Central memory CD8-positive, alpha-beta T cell (primary cell): Measurements from ENCODE around the gene ERMARD.

Experiments used
- ATAC-seq: fragments of 150-1000 bp; cut with Tn5 transposase; replicated peaks from 2 replicates; pipeline ENCODE4 v1.10.0; 2022; ENCODE audit warnings: mild to moderate bottlenecking, moderate FRiP score, moderate number of reproducible peaks; ENCODE audit not compliant: poor library complexity, severe bottlenecking; ENCODE audit errors: extremely low read depth
- DNase-seq, 2 donors: peaks; one replicate each; pipeline ENCODE4 v3.0.0; 2021; ENCODE audit warnings: low spot score in 2 of 2
- H3K27ac Mint-ChIP-seq: one replicate; pipeline ENCODE4 v1.8.0; 2022; ENCODE audit warnings: low read depth, mild to moderate bottlenecking, moderate library complexity, mixed read lengths
- H3K27me3 Mint-ChIP-seq: one replicate; pipeline ENCODE4 v1.8.0; 2022; ENCODE audit warnings: mixed read lengths
- H3K36me3 Mint-ChIP-seq: one replicate; pipeline ENCODE4 v1.8.0; 2022; ENCODE audit warnings: mild to moderate bottlenecking, moderate library complexity, mixed read lengths; ENCODE audit not compliant: insufficient read depth
- H3K4me1 Mint-ChIP-seq: one replicate; pipeline ENCODE4 v1.8.0; 2022; ENCODE audit warnings: mixed read lengths
- H3K4me3 Mint-ChIP-seq: one replicate; pipeline ENCODE4 v1.8.0; 2022; ENCODE audit warnings: mild to moderate bottlenecking, moderate library complexity, mixed read lengths
- H3K9me3 Mint-ChIP-seq: one replicate; pipeline ENCODE4 v1.8.0; 2022; ENCODE audit warnings: mixed read lengths

ERMARD gene

DNA sequence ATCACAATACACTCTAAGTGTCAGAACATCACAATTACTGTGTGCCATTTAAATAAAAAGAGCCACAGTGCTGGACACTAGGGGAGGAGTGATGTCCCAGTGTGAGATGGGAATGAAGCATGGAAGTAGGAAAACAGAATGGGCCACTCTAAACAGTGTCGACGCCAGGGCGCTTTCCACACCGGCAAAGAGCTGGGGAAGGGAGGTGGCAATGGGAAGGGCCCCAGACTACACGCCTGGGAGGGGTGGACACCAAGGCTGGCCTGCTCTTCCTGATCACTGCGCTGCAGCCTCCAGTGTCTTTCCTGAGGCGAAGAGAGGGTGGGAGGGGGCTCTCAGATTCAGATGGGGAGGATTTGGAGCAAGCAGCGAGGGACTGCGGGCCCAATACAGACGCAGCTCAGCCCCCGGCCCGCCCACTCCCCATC, 75.9 kb downstream of the ERMARD start:
- Mint-ChIP-seq H3K36me3 (peaks cover 1% of the 10 kb centered on the region), H3K27ac (no peak overlapping the region), H3K9me3 (no peaks in the 10 kb centered on the region), H3K27me3 (peaks cover 78% of the 10 kb centered on the region), H3K4me3 (no peak overlapping the region), H3K4me1 (peaks cover 5% of the 10 kb centered on the region)
- no peak for ATAC-seq
- no peak for DNase-seq

DNA sequence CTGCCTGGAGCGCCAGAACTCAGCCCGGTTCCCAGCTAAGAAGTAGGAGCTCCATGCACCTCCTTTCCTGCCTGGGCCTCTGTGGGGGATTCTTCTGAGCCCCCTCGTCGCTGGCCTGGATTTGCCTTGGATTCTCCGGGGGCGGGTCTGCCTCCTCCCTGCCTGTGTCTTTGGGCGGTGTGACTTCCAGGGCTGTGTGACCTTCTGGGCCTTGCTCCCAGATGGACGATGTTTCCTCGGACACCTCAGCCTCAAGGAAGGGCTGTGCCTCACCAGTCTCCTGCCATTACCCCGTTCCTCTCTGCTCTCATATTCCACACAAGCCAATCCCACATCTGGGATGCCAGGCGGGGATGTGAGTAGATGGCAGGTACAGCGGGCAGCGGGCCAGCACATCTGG, 76.8 kb downstream of the ERMARD start:
- H3K4me3 Mint-ChIP-seq: no peak overlapping the region
- H3K27me3 Mint-ChIP-seq: peaks cover 76% of the 10 kb centered on the region
- DNase-seq: no peak
- ATAC-seq: no peak
- peaks cover 1% of the 10 kb centered on the region for H3K36me3 Mint-ChIP-seq
- H3K4me1 Mint-ChIP-seq: peaks cover 5% of the 10 kb centered on the region
- no peaks in the 10 kb centered on the region for H3K9me3 Mint-ChIP-seq
- H3K27ac Mint-ChIP-seq: no peak overlapping the region

- peaks cover 5% of the 10 kb centered on the region for H3K4me1 Mint-ChIP-seq
- H3K36me3 Mint-ChIP-seq: no peaks in the 10 kb centered on the region
- H3K9me3 Mint-ChIP-seq: no peaks in the 10 kb centered on the region
- no peak overlapping the region for H3K27ac Mint-ChIP-seq
- no peak overlapping the region for H3K4me3 Mint-ChIP-seq
- DNase-seq: no peak
- H3K27me3 Mint-ChIP-seq: peaks cover 76% of the 10 kb centered on the region
- no peak for ATAC-seq
Measured at GRCh38 chr6:169829786-169830185, 78.4 kb downstream of the ERMARD start.

- H3K27ac Mint-ChIP-seq: no peak overlapping the region
- H3K4me3 Mint-ChIP-seq: no peak overlapping the region
- no peak for ATAC-seq
- no peak for DNase-seq
- H3K27me3 Mint-ChIP-seq: peaks cover 76% of the 10 kb centered on the region
- peaks cover 5% of the 10 kb centered on the region for H3K4me1 Mint-ChIP-seq
- H3K36me3 Mint-ChIP-seq: no peaks in the 10 kb centered on the region
- H3K9me3 Mint-ChIP-seq: no peaks in the 10 kb centered on the region
Measured at GRCh38 chr6:169830876-169831275, 79.5 kb downstream of the ERMARD start.
